Mesendoderm (in vitro differentiated cells): Measurements from ENCODE around the gene HRAS. TPM values are rescaled to one million over a fixed set of nuclear protein-coding genes. Genes with fewer than 3 reads are reported as not detected.

Source experiments
- DNase-seq: peaks from one replicate; pipeline ENCODE4 v3.0.0; 2013
- H2AK5ac ChIP-seq: 2 replicates; pipeline ENCODE4 v1.6.1; 2013; ENCODE audit warnings: low read length, inconsistent platforms
- H2BK120ac ChIP-seq: 2 replicates; pipeline ENCODE4 v1.6.1; 2013; ENCODE audit warnings: low read depth, mild to moderate bottlenecking, low read length, moderate library complexity, mixed read lengths
- H2BK15ac ChIP-seq: replicated peaks from 2 replicates; pipeline ENCODE4 v1.6.1; 2013; ENCODE audit warnings: low read depth, mild to moderate bottlenecking, moderate library complexity
- H2BK5ac ChIP-seq: 2 replicates; pipeline ENCODE4 v1.6.1; 2013; ENCODE audit warnings: low read length, inconsistent platforms
- H3K18ac ChIP-seq: 2 replicates; pipeline ENCODE4 v1.6.1; 2013; ENCODE audit warnings: mild to moderate bottlenecking, low read length, mixed read lengths
- H3K23ac ChIP-seq: one replicate; pipeline ENCODE4 v1.6.1; 2013; ENCODE audit warnings: low read length
- H3K27ac ChIP-seq: 2 replicates; pipeline ENCODE4 v1.5.1; 2013; ENCODE audit warnings: low read depth, mild to moderate bottlenecking, inconsistent platforms, low read length, moderate library complexity
- H3K27me3 ChIP-seq: 2 replicates; pipeline ENCODE4 v1.6.1; 2013; ENCODE audit warnings: low read length, control low read depth, mild to moderate bottlenecking, inconsistent platforms; ENCODE audit not compliant: insufficient read depth, poor library complexity
- H3K36me3 ChIP-seq: 2 replicates; pipeline ENCODE4 v1.6.1; 2013; ENCODE audit warnings: low read length, inconsistent platforms; ENCODE audit not compliant: control insufficient read depth, insufficient read depth
- H3K4ac ChIP-seq: one replicate; pipeline ENCODE4 v1.6.1; 2013; ENCODE audit warnings: low read depth, mild to moderate bottlenecking, low read length, moderate library complexity
- H3K4me1 ChIP-seq: 2 replicates; pipeline ENCODE4 v1.6.1; 2013; ENCODE audit warnings: low read depth, low read length, inconsistent platforms; ENCODE audit not compliant: control insufficient read depth
- H3K4me2 ChIP-seq: 2 replicates; pipeline ENCODE4 v1.6.1; 2013; ENCODE audit warnings: low read length
- H3K4me3 ChIP-seq: 2 replicates; pipeline ENCODE4 v1.5.1; 2013; ENCODE audit warnings: mild to moderate bottlenecking, low read length
- H3K56ac ChIP-seq: one replicate; pipeline ENCODE4 v1.6.1; 2013; ENCODE audit warnings: low read length
- H3K79me1 ChIP-seq: 2 replicates; pipeline ENCODE4 v1.6.1; 2013; ENCODE audit warnings: low read length, inconsistent platforms
- H3K79me2 ChIP-seq: 2 replicates; pipeline ENCODE4 v1.6.1; 2013; ENCODE audit warnings: mild to moderate bottlenecking, low read length; ENCODE audit not compliant: control insufficient read depth, insufficient read depth
- H3K9ac ChIP-seq: 2 replicates; pipeline ENCODE4 v1.6.1; 2013; ENCODE audit warnings: low read length, inconsistent platforms
- H4K5ac ChIP-seq: one replicate; pipeline ENCODE4 v1.6.1; 2013; ENCODE audit warnings: low read length
- H4K8ac ChIP-seq: one replicate; pipeline ENCODE4 v1.6.1; 2013; ENCODE audit warnings: low read depth, mild to moderate bottlenecking, control low read depth, low read length, moderate library complexity
- WGBS: extraction: QIAGEN DNeasy Blood & Tissue Kit; methylation state at CpG from one replicate; pipeline ENCODE4 v1.1.7; 2013; ENCODE audit warnings: low lambda C conversion rate, missing lambda C conversion rate; ENCODE audit not compliant: insufficient coverage; ENCODE audit errors: extremely low coverage; 5-methylcytosine and 5-hydroxymethylcytosine counted together
- polyA plus RNA-seq, 2 experiments: library from polyadenylated mRNA; stranded (reverse); fragments of 200-250 nt; gene quantifications; one replicate each; pipeline ENCODE4 v1.2.3, GENCODE V29; 2013

The HRAS gene
- polyA plus RNA-seq (2013, experiment 1 of 2) = 37.4 TPM
- polyA plus RNA-seq (2013, experiment 2 of 2) = 38.7 TPM

DNA sequence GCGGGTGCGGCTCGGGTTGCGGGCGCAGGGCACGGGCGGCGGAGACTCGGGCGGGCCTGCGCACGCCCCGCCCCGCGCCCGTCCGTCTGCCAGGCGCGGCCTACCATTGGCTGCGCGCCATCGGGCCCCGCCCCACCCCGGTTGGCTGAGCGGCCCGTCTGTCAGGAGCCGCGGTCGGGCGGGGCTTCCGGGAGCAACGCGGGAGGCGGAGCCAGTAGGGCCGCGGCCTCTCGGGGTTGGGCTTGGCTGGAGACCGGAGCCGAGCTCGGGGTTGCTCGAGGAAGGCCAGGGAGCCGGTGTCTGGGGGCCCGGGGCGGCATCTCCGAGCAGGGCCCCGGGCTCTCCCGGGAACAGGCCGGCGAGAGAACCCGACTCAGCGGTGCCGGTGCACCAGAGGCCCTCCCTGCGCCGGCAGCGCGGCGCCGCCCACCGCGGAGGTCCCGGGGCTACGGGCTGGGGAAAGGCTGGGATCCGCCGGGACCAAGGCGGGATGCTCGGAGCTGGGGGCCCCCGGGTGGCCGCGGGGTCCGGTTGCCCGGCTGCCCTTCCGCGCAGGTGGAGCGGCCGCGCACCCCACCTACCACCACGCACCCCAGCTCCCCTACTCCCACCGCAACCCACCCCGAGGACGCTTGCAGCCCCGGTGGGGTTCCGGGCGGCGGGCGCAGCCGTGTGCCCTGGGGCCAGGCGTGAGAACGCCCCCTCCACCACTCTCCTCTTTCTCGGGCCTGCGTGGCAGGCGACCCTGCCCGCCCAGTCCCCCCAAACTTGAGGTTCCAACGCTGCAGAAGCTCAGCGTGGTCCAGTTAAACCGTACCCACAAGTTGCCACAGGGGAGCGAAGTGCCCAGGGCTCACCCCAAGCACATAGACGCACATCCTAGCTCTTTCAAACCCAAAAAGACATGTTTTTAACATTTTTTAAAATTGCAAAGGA, at the start of gene HRAS:
Gene HRAS, minus strand, starts transcription at position 58 of the 936 bp plus-strand sequence.
- peak within 1 kb of the TSS; percentile 71 for H3K4me2 ChIP-seq
- H3K79me2 ChIP-seq = peaks cover 7% of the 10 kb centered on the region
- H3K4me3 ChIP-seq = peak within 1 kb of the TSS; percentile 76
- peaks cover 4% of the 10 kb centered on the region for H3K4me1 ChIP-seq
- peak within 1 kb of the TSS; percentile 72 for H3K27ac ChIP-seq
- H4K5ac ChIP-seq = no peak within 1 kb of the TSS
- no peak within 1 kb of the TSS for H2BK120ac ChIP-seq
- no CpG with 5 or more reads among the region's 97 CpGs for whole genome bisulfite sequencing
- no peaks in the 10 kb centered on the region for H3K27me3 ChIP-seq
- H2AK5ac ChIP-seq = peak within 1 kb of the TSS; percentile 69
- peak within 1 kb of the TSS; percentile 28 for H4K8ac ChIP-seq
- H3K4ac ChIP-seq = peak within 1 kb of the TSS; percentile 6
- no peak within 1 kb of the TSS for H2BK15ac ChIP-seq
- H3K56ac ChIP-seq = peak within 1 kb of the TSS; percentile 91
- H3K9ac ChIP-seq = peak within 1 kb of the TSS; percentile 93
- H3K36me3 ChIP-seq = no peaks in the 10 kb centered on the region
- DNase-seq = peak; percentile 95
- H3K79me1 ChIP-seq = peaks cover 12% of the 10 kb centered on the region
- H2BK5ac ChIP-seq = no peak within 1 kb of the TSS
- peak within 1 kb of the TSS; percentile 81 for H3K18ac ChIP-seq
- H3K23ac ChIP-seq = peak within 1 kb of the TSS; percentile 97

DNA sequence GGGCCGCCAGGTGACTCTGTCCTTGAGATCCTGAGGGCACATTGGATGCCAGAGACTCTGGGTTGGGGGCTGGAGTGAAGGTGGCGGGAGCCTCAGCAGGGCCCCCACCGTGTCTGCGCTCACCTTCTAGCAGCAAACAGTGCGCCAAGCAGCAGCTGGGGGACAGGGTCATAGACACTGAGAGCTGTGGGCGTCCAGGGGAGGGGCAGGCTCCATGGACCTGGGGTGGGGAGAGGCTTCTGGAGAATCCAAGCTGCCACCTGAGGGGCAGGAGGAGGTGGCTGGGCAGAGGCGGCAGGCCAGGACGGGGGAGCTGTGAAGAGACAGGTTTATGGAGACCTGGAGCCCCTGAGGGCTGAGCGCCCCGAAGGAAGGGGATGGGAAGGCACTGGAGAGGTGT, 48.9 kb upstream of the HRAS start:
- no peak for DNase-seq
- H3K36me3 ChIP-seq = peaks cover 24% of the 10 kb centered on the region

GRCh38 chr11:581752-582151, 46.4 kb upstream of the HRAS start:
- Histone ChIP-seq H3K4me2 (no peak overlapping the region), H3K18ac (no peak overlapping the region), H3K36me3 (peaks cover 11% of the 10 kb centered on the region), H3K27ac (no peak overlapping the region), H3K79me2 (peaks cover 48% of the 10 kb centered on the region), H3K4me1 (peaks cover 3% of the 10 kb centered on the region), H3K27me3 (no peaks in the 10 kb centered on the region), H2BK15ac (no peak overlapping the region), H3K4me3 (no peak overlapping the region), H4K8ac (no peak overlapping the region), H4K5ac (no peak overlapping the region), H3K4ac (no peak overlapping the region), H3K23ac (no peak overlapping the region), H3K9ac (no peak overlapping the region), H2BK5ac (no peak overlapping the region), H2AK5ac (no peak overlapping the region), H3K56ac (no peak overlapping the region), H2BK120ac (no peak overlapping the region), H3K79me1 (peaks cover 21% of the 10 kb centered on the region)
- no peak for DNase-seq
- WGBS = 100% methylated on average over 1 of the region's 17 CpGs

More for the DNA sequence above, 48.9 kb upstream of the HRAS start:
- Histone ChIP-seq H3K79me2 (peaks cover 23% of the 10 kb centered on the region), H3K18ac (no peak overlapping the region), H4K8ac (no peak overlapping the region), H3K56ac (no peak overlapping the region), H3K79me1 (peaks cover 26% of the 10 kb centered on the region), H3K23ac (no peak overlapping the region), H3K27ac (no peak overlapping the region), H3K4me1 (no peaks in the 10 kb centered on the region), H2BK15ac (no peak overlapping the region), H3K9ac (no peak overlapping the region), H3K4me2 (no peak overlapping the region), H4K5ac (no peak overlapping the region), H3K27me3 (no peaks in the 10 kb centered on the region), H3K4ac (no peak overlapping the region), H3K4me3 (no peak overlapping the region), H2AK5ac (no peak overlapping the region), H2BK120ac (no peak overlapping the region), H2BK5ac (no peak overlapping the region)
- no CpG with 5 or more reads among the region's 10 CpGs for WGBS

GRCh38 chr11:581342-581741, 46.0 kb upstream of the HRAS start:
- Histone ChIP-seq H2BK15ac (no peak overlapping the region), H2BK5ac (no peak overlapping the region), H3K36me3 (peaks cover 9% of the 10 kb centered on the region), H3K18ac (no peak overlapping the region), H3K56ac (no peak overlapping the region), H3K79me2 (peaks cover 49% of the 10 kb centered on the region), H3K4ac (no peak overlapping the region), H4K5ac (no peak overlapping the region), H3K4me2 (no peak overlapping the region), H3K4me1 (peaks cover 3% of the 10 kb centered on the region), H3K27me3 (no peaks in the 10 kb centered on the region), H2BK120ac (no peak overlapping the region), H3K79me1 (peaks cover 21% of the 10 kb centered on the region), H4K8ac (no peak overlapping the region), H3K4me3 (no peak overlapping the region), H3K9ac (no peak overlapping the region), H3K27ac (no peak overlapping the region), H3K23ac (no peak overlapping the region), H2AK5ac (no peak overlapping the region)
- no peak for DNase-seq
- 100% methylated on average over 1 of the region's 14 CpGs for WGBS

- WGBS = no CpG with 5 or more reads among the region's 20 CpGs
- H3K36me3 ChIP-seq = peaks cover 9% of the 10 kb centered on the region
- H3K56ac ChIP-seq = no peak overlapping the region
- H3K23ac ChIP-seq = no peak overlapping the region
- no peak overlapping the region for H2AK5ac ChIP-seq
- no peak overlapping the region for H4K8ac ChIP-seq
- peaks cover 21% of the 10 kb centered on the region for H3K79me1 ChIP-seq
- no peak overlapping the region for H3K27ac ChIP-seq
- no peak overlapping the region for H3K4me3 ChIP-seq
- no peak for DNase-seq
- H2BK15ac ChIP-seq = no peak overlapping the region
- H3K4me2 ChIP-seq = no peak overlapping the region
- no peak overlapping the region for H2BK120ac ChIP-seq
- peaks cover 49% of the 10 kb centered on the region for H3K79me2 ChIP-seq
- H2BK5ac ChIP-seq = no peak overlapping the region
- H4K5ac ChIP-seq = no peak overlapping the region
- H3K9ac ChIP-seq = no peak overlapping the region
- no peak overlapping the region for H3K4ac ChIP-seq
- peaks cover 3% of the 10 kb centered on the region for H3K4me1 ChIP-seq
- H3K18ac ChIP-seq = no peak overlapping the region
- peaks cover 2% of the 10 kb centered on the region for H3K27me3 ChIP-seq
Observed at GRCh38 chr11:579830-580601, 44.6 kb upstream of the HRAS start.
